DLD1 (cell line): ENCODE results near the gene RIIAD1.

ENCODE experiments used
- in situ Hi-C: cut with HindIII; loops from 2 replicates; pipeline ENCODE4 v1.10.0; 2017; ENCODE audit warnings: low sequenced_read_pairs

RIIAD1 gene

DNA sequence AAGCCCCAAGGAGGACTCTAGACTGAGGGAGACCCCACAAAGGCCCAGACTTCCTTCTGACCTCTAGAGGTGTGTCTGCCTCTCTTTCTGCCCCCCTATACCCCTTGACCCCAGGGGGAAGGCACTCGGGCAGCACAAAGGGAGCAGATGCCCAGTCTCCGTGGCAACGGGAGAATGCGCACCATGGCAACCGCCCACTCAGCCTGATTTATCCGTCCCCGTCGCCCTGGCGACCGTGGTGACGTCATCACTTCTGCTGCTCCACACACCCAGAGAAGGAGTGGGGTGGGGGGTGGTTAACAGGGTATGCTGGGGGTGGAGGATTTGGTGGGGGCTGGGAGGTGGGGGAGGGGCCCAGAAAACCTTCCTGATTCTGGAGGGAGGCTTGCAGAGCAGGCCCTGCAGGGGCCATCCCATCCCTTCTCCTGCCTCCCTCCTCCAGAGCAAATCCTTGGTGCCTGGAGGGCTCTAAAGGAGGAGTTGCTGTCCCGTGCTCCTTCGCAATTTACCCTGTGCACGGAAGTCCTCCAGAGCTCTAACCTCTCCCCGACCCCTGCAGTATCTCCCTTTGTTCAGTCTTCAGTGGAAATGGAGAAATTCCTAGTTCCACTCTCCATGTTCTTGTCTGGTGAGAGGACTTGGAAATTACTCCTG is 11.0 kb upstream of the RIIAD1 start:
- in situ Hi-C loops, result no loop called here

DNA sequence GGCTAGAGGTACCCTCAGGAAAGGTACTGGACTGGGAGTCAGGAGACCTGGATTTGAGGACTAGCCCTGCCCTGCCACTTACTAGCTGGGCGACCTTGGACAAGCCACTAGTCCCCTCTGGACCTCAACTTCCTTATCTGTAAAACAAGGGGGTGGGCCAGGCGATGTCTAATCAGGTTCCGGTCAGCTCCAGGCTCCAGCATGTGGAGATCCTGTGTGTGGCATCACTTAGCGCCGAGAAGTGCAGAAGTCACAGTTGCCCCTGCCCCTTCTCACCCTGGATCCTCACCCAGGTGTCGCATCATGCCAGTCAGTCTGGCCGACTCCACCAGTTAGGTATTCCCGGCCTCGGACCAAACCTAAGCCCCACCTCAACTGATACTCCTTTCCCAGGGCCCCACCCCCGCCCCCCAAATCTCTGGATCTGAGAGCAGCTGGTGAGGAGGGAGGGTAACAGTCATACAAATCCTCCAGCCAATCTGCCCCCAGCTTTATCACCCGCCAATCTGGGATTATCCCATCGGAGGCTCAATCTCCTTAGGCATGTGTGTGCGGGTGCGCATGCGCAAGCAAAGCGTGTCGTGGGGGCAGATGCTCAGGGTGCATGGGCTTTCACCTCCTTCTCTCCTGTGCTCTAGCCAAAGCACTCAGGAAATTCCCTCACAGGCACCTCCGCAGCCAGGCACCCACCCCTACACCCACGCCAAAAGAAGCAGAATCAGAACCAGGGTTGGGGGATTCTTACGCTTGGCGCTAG is 10.1 kb upstream of the RIIAD1 start:
- in situ Hi-C loops, result no loop called here

DNA sequence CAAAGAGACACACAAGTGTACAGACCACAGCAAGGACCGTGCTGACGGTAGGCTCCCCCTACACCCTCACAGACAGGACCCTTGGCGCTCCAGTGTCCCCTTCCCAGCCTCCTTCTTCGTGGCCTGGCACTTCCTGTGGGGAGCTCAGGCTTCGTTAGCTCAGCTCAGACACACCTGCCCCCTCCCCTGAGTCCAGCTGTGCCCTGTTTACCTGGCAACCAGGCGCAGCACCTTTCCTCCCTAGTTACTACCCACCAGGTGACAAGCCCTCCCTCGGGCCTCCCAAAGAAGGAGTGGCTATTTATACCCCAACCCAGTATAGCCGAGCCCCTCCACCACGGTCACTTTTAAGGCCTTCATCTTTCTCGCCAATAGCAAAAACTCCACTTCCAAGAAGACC is 9.4 kb upstream of the RIIAD1 start:
- in situ Hi-C loops, result no loop called here

DNA sequence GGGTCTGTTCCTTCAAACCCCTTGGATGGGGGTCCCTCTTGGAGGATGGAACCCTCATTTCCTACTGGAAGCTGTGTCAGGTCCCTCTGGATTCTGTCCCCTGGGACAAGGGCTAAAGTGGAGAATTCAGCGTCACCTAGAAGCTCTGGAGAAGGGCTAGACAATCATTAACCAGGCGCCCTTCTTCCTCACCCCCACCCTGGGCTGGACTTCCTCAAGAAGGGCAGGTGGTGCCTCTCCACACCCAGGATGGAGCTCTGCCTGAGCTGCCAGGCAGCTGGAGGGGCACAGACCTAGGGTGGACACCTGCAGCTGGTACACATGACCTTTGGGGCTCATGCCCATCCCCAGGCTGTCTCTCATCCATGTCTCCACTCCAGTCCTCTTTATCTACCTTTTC is 8.3 kb upstream of the RIIAD1 start:
- in situ Hi-C loops, result no loop called here

DNA sequence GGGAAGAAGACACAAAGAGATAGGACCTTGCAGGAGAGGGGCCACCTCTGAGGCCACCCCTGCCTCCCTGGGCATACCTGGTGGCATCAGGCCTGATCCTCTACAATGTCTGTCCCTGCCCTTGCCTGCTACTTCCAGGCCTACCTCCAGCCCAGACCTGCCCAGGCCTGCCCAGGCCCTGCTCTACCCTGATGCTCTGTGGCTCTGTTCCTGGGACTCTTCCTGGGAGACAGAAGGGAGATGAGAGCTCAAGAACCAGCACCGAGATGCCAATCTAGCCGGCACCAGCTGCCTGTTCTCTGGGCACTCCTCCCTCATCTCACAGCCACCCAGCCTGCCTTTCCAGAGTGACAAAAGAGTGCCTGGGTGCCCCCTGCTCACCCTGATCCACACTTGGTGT is 7.4 kb upstream of the RIIAD1 start:
- in situ Hi-C loops, result no loop called here

DNA sequence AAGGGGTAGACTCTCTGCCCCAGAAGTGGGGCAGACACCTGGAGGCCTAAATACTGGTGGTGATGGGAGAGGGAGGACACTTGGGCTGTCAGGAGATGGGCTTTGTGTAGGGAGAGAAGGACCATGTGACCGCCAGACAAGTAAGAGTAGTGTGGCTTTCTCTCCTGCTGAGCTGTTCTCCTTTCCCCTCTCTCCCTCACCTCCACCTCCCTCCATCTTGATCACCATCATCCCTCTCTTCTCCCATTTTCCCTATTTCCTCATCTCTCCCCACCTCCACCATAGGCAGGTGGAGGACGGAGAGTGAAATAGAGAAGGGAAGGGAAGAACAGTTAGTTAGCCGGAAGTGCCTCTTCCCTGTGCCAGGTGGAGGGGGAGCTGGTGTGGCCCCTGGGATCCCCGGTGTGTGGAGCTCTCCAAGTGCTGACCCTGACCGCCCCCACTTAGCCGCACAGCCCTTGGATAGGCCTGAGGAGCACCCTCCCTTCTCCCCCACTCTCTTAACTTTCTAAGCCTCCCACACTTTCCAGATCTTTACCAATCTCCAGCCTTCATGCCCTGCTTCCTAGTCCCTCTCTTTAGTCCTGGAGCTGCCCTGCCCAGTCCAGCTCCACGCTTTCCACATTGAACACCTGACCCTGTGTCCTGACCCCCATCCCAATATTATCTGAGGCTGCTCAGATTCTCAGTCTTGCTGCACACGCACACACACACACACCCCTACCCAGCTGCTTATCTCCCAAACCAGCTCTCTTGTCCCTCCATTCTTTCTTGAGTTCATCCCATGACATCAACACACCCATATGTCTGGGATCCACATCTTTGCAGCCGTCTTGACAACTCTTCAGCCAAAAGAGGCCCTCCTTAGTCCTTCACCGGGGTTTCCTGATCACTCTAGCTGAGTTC is 6.2 kb upstream of the RIIAD1 start:
- in situ Hi-C loops, result no loop called here

DNA sequence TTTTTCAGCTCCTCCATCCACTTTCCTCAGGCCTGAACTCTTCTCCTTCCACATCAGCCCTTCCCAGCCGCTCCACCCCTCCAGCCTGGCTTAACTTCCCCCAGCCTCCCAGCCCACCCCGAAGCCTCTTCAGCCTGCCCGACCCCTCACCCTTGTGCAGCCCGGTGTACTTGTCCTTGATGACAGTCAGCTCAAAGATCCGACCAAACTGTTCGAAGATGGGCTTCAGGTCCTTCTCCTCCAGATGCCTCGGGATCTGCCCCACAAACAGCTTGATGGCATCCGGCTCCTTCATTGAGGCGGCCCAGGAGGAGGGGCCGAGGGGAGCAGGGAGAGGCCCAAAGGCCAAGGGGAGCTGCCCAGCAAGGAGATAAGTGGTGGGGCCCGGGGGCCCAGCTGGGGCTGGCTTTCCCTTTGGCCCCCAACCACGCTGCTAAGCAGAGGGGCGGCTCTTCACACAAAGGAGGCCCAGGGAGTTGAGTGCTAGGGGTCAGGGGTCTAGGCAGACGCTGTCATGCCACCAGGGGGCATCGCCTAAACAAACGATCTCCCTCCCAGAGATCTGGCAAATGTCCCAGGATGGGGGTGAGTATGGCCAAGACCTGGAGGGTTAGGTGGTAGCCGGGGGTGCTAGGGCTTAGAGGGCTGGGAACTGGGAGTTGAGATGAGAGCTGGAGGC is 5.5 kb upstream of the RIIAD1 start:
- in situ Hi-C loops, result no loop called here

DNA sequence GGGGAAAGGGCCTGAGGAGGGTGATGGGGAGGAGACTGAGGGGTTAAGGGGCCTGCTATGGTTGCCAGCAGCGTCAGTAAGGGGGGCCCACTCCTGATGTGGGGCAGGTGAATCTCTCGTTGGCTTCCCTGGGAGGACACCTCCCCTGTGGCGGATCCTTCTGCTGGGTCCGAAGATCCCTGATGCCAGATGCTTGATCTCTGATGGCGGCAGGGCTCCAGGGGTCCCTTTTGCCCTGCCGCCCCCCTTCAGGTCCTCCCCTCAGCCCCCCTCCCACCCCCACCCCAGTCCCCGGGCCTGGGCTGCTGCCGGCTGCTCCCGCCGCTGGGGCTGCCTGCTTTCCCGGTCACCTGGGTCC is 4.9 kb upstream of the RIIAD1 start:
- in situ Hi-C loops, result no loop called here

DNA sequence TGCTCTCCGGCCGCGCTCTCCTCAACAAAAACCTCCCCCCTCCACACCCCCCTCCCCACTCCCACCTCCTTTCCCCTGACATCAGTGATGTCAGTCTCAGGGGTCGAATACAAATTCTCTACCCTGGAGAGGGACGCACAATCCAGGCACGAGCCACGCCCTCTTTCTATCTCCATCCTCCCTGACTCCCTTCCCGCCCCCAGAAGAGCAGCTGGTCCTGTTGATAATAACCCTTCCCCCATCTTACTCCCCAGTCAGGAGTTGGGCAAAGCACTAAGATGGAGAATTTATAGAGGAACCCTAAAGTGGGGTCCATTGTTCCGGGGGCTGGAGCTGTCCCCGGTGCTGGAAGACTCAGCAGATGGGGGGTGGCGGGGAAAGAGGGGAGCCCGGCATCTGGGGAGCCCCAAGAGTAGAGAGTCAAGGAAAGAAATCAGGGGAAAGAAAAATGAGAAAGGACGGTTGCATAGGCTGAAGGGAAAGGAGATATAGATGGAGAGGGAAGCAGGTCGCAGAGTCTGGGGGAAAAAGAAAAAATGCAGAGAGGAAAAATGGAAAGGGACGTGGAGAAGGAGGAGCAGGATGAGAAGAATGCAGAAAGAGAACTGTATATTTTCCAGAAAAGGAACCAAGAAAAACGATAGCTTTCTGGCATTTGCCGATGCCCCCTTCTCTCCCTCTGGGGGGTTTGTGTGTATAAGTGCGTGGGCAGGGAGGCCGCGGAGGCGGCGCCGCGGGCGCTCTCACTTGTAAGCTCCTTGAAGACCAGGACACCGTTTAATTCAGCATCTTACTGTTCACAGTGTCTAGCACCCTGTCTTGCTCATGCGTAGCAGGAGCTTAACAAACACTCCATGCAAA is 4.3 kb upstream of the RIIAD1 start, which contains the start of gene CELF3:
TSS of gene CELF3 (minus strand) at position 33 of the 861 bp plus-strand sequence. CDS start 783 bp downstream, outside the sequence.
- in situ Hi-C loops, result no loop called here

DNA sequence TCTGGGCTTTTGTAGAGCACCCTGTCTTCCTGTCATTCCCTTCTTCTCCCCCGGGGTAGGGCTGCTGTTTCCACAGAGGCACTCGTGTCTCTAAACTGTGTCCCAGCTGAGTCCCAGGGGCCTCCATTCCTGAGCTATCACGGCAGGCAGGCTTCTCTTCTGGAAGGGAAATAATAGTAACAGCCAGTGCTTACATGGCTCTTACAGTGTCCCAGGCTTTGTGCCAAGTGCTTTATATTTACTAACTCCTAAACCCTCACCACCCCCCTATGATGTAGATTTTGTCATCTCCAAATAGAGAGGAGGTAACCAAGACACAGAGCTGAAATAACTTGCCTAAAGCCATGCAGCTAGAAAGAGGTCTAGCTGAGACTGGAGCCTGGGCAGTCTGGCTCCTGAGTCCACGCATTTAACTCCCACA is 3.3 kb upstream of the RIIAD1 start:
- in situ Hi-C loops, result no loop called here

DNA sequence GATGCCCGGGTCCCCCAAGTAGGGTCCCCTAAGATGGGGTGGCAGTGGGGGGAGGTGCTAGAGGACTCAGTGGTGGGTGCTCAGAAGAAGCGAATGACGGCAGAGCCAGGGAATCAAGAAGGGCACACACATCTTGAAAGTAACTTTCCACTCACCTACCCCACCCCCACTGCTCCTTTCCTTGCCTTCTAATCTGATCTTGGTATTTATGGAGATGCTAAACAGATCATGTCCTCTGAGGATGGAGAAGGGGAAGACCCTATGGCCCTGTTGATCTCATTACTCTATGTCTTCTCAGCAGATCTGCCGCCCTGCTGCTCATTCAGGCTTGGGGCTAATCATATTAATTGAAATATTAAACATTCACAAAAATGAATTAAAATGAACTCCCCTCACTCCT is 2.7 kb upstream of the RIIAD1 start:
- in situ Hi-C loops, result no loop called here

DNA sequence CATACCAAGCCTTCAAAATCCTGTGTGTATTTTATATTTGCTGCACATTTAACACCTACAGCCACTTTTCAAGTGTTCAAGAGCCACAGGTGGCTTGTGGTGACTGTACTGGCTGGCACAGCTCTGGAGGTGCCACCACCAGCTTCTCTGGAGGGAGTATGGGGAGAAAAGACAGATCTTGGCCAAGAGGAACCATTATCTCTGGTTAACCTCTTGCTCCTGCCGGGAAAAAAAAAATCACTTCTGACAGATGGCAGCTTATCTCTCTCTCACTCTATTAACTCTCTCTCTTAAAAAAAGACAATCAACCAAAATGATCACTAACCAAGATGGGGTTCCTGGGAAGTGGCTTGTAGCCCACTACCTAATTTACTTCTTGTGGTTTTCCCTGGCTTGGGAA is 1.2 kb upstream of the RIIAD1 start:
- in situ Hi-C loops, result loop anchor here (10.0 kb wide), 1 partner anchor 295 kb away; no protein-coding TSS in a partner anchor

DNA sequence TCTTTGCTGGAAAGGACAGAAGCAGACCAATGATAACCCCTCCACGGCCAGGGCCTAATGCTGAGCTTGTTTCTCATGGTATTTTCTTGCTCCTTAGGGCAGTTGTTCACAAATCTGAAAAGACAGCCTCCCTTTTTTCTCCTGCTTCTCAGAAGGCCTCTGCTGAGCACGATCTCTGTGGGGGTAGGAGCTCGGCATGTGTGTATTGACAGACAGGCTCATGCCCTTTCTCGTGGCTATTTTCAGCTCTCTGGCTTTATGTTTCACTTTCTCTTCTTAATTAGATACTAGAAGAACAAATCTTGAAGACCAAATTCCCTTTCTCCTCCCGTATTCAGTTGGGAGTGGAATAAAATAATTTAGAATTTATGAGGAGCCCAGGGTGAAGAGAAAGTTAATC is 768 bp upstream of the RIIAD1 start:
- in situ Hi-C loops, result loop anchor here (10.0 kb wide), 1 partner anchor 296 kb away; no protein-coding TSS in a partner anchor

DNA sequence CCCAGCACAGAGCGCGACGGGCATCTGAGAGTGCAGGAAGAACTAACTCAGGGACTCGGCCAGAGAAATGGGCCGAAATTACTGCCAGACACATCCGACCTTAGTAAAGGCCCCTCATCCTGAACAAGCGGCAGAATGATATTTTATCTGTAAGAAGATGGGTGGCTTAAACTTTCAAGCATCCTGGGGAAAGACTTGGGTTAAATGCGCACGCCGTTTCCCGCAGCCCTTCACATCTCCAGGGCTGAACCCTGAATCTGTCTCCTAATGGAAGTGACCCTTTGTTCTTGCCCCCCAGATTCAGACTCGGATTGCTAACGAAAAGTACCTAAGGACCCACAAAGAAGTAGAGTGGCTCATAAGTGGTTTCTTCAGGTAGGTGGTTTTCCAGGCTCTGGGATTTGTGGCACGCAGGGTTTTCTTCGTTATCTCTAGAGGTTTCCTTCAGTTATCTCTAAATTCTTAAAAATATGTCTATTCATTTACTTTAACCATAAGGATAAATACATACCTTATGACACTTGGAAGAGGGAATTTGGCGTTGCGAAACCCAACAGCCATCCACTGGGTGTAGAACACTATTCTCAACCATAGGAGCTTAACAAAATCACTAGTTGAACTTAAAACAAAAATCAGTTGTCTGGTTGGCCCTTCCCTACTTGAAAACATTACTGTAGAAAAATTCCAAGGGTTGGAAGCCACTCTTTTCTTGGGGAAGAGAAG is 627 bp downstream of the RIIAD1 start:
- in situ Hi-C loops, result loop anchor here (10.0 kb wide), 1 partner anchor 297 kb away; no protein-coding TSS in a partner anchor

DNA sequence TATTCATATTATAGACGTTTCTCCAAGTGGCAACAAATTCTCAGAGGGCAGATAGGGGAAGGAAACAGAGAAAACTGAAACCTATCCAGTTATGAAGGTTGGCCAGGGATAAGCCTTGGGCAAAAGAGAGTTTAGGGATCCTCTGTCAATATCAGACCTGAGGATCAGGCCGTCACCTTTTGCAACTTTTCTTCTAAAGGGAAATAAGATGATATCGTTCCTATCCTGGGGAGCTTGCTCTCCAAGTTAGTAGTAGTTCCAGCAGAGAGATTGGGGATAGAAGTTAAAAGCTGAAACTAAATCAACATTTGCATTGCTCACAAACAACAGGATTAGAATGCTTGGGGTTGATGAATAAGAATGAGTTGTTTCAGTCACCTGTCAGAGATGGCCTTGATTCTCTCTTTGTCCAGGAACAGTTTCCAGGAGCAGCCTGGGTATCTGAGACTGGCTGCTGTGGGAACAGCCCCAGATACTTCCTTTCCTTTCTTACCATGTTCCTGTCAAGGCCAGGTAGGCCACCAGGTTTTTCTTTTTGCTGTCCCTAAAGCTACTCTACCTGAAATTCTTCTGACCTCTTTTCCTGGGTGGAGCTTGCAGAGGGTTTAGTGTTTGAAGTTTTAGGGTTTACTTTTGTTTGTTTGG is 2.5 kb downstream of the RIIAD1 start:
- in situ Hi-C loops, result loop anchor here (10.0 kb wide), 1 partner anchor 299 kb away; no protein-coding TSS in a partner anchor

DNA sequence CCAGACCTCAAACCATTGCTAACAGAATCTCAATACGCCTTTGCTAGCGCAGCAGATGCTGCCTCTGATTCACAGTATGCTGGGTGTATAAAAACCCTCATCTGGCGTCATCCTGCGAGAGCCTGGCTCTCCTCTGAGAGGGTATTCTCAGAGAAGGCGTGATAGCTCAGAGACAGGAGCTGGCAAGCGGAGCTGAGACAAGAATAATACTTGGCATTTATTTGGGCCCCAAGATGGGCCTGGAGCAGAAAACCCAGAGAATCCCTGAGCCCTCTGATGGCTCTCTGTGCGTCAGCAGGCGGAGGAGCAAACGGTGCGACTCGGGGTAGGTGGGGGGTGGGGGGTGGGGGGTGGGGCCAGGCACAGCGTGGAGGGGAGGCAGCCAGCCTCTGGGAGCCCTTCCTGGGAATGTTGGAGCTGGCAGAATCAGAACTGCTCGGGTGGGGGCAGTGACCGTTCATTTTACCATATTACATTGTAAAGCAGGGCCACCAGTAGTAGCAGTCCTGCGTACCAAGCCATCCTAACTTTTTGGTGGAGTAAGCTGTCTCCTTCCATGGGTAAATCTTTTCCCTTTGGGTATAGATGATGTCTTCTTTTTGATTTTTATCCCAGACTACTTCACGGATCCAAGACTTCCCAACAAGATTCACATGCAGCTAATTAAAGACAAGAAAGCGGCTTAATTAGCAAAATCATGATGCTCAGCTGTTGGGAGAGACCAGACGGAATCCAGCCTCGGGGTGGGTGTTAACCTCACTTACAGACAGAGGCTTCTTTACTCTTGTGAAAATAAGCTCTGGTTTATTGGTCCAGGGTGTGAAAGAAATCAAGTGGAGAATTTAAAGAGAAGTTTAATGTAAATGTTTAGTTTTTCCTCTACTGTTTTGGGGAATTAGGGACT is 7.1 kb downstream of the RIIAD1 start:
- in situ Hi-C loops, result loop anchor here (10.0 kb wide), 1 partner anchor 304 kb away; no protein-coding TSS in a partner anchor

DNA sequence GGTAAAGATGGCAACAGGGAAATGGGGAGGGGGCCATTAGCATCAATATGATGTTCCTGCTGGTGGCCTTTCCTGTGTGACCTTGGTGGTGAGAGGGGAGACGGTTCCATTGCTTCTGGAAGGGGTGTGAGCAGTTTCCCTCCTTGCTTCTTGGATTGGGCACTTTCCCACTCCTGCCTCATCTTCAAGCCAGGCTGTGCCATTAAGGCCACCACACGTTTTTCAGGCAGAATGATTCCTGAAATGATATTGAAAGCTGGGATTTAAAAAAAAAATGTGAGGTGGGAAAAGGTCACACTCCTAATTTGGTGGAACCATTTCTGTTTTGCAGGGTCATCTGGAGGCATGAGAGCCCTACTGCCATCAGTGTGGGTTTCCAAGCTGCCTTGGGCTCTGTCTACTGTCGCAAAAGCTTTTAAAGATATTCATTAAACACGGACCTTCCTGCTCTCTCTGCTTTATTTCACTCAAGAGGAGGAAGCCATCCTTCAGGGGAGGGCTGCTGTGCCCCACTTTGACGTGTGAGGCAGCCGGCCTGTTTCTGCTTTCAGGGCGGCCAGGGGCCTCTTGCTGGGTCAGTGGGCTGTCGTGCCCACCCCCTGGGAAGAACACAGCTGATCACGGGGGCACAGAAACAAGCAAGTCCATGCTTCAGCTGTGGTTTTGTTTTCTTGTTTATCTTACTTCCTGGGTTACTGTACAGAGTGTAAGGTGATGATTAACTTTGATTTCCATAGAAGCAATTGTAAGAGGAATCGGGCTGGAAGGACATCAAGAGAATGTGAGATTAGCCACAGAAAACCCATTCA is 8.0 kb downstream of the RIIAD1 start:
- in situ Hi-C loops, result loop anchor here (10.0 kb wide), 1 partner anchor 305 kb away; no protein-coding TSS in a partner anchor
